Hippocampal formation (tissue), 2 donors: Measurements from ENCODE around the gene ADCY7.

ENCODE experiments used
- DNase-seq, 2 donors: peaks; one replicate each; lab custom pipeline; 2025; lab: John Stamatoyannopoulos, UW

Gene ADCY7

GRCh38 chr16:50298591-50299507 lies 32.5 kb downstream of the ADCY7 start:
- no peak for DNase-seq

- DNase-seq: no peak
These were observed 33.3 kb downstream of the ADCY7 start for GRCh38 chr16:50299508-50300105.

- DNase-seq: no peak
These were observed 34.7 kb downstream of the ADCY7 start for GRCh38 chr16:50300942-50301625.

- no peak for DNase-seq
These were observed 35.5 kb downstream of the ADCY7 start for GRCh38 chr16:50301626-50302471.

GRCh38 chr16:50302472-50303005 lies 36.2 kb downstream of the ADCY7 start:
- DNase-seq: no peak

- DNase-seq: no peak
These were observed 36.8 kb downstream of the ADCY7 start for GRCh38 chr16:50303041-50303604.

- no peak for DNase-seq
These were observed 37.5 kb downstream of the ADCY7 start for GRCh38 chr16:50303605-50304466.

GRCh38 chr16:50304467-50305440 lies 38.4 kb downstream of the ADCY7 start:
- DNase-seq: no peak

GRCh38 chr16:50305441-50306061 lies 39.2 kb downstream of the ADCY7 start:
- no peak for DNase-seq

- no peak for DNase-seq
These were observed 39.9 kb downstream of the ADCY7 start for GRCh38 chr16:50306287-50306686.

- DNase-seq: no peak
These were observed 42.0 kb downstream of the ADCY7 start for GRCh38 chr16:50308237-50308965.

GRCh38 chr16:50309156-50309526 lies 42.8 kb downstream of the ADCY7 start:
- DNase-seq: no peak

GRCh38 chr16:50309527-50310307 lies 43.4 kb downstream of the ADCY7 start:
- DNase-seq: no peak

GRCh38 chr16:50310308-50311133 lies 44.2 kb downstream of the ADCY7 start:
- DNase-seq: no peak

GRCh38 chr16:50311134-50311528 lies 44.8 kb downstream of the ADCY7 start:
- no peak for DNase-seq

- no peak for DNase-seq
These were observed 45.6 kb downstream of the ADCY7 start for GRCh38 chr16:50311891-50312501.
